OCI-LY1 (cell line): Measurements from ENCODE around the gene SV2C.

ENCODE experiments used
- EZH2 ChIP-seq: fragments of 200-600 bp; sonication (generic), shearing (Covaris generic); IDR thresholded peaks from 2 replicates; pipeline ENCODE4 v1.8.0; 2017; ENCODE audit warnings: borderline replicate concordance, mixed run types, mild to moderate bottlenecking, antibody characterized with exemption, low read length, moderate library complexity, mixed read lengths
- TF ChIP-seq, protein P1 (sequence below): fragments of 200-600 bp; sonication (generic), shearing (Covaris generic); IDR thresholded peaks from 2 replicates; pipeline ENCODE4 v1.5.1; 2017; ENCODE audit warnings: mild to moderate bottlenecking, antibody characterized with exemption, low read length, moderate library complexity, mixed read lengths

- TF ChIP-seq, protein P1, sequence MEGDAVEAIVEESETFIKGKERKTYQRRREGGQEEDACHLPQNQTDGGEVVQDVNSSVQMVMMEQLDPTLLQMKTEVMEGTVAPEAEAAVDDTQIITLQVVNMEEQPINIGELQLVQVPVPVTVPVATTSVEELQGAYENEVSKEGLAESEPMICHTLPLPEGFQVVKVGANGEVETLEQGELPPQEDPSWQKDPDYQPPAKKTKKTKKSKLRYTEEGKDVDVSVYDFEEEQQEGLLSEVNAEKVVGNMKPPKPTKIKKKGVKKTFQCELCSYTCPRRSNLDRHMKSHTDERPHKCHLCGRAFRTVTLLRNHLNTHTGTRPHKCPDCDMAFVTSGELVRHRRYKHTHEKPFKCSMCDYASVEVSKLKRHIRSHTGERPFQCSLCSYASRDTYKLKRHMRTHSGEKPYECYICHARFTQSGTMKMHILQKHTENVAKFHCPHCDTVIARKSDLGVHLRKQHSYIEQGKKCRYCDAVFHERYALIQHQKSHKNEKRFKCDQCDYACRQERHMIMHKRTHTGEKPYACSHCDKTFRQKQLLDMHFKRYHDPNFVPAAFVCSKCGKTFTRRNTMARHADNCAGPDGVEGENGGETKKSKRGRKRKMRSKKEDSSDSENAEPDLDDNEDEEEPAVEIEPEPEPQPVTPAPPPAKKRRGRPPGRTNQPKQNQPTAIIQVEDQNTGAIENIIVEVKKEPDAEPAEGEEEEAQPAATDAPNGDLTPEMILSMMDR: no peak
- no peak for TF ChIP-seq EZH2
Measured at GRCh38 chr5:76303921-76304320, 220.7 kb downstream of the SV2C start.
